Smooth muscle cell (in vitro differentiated cells): Measurements from ENCODE around the gene NEDD4L. TPM values are rescaled to one million over a fixed set of nuclear protein-coding genes. Genes with fewer than 3 reads are reported as not detected.
A peak's percentile ranks its signal among the peaks of the same experiment; 100 is the strongest.

Experiments used
- DNase-seq: peaks from one replicate; lab custom pipeline; 2025; ENCODE audit not compliant: unreplicated experiment; lab: John Stamatoyannopoulos, UW
- H2AFZ ChIP-seq: fragments of 200-600 bp; sonication (generic); 2 replicates; pipeline ENCODE4 v1.6.0; 2016; ENCODE audit warnings: antibody characterized with exemption, low read depth, mild to moderate bottlenecking
- H3F3A ChIP-seq: fragments of 200-600 bp; sonication (generic); 2 replicates; pipeline ENCODE4 v1.6.0; 2017; ENCODE audit warnings: antibody characterized with exemption, low read depth
- H3K27ac ChIP-seq: fragments of 200-600 bp; sonication (generic); 2 replicates; pipeline ENCODE4 v1.5.1; 2016; ENCODE audit warnings: low read depth, mild to moderate bottlenecking
- H3K27me3 ChIP-seq: fragments of 200-600 bp; sonication (generic); 2 replicates; pipeline ENCODE4 v1.6.1; 2016; ENCODE audit warnings: low read depth, mild to moderate bottlenecking
- H3K36me3 ChIP-seq: fragments of 200-600 bp; sonication (generic); 2 replicates; pipeline ENCODE4 v1.5.1; 2016; ENCODE audit warnings: low read depth
- H3K4me1 ChIP-seq: fragments of 200-600 bp; sonication (generic); 2 replicates; pipeline ENCODE4 v1.5.1; 2016; ENCODE audit warnings: low read depth
- H3K4me2 ChIP-seq: fragments of 200-600 bp; sonication (generic); 2 replicates; pipeline ENCODE4 v1.6.0; 2016; ENCODE audit warnings: mild to moderate bottlenecking
- H3K4me3 ChIP-seq: fragments of 200-600 bp; sonication (generic); 2 replicates; pipeline ENCODE4 v1.5.1; 2016; ENCODE audit warnings: mild to moderate bottlenecking
- H3K79me2 ChIP-seq: fragments of 200-600 bp; sonication (generic); 2 replicates; pipeline ENCODE4 v1.6.0; 2016; ENCODE audit warnings: low read depth, mild to moderate bottlenecking
- H3K9ac ChIP-seq: fragments of 200-600 bp; sonication (generic); 2 replicates; pipeline ENCODE4 v1.6.0; 2016; ENCODE audit warnings: low read depth
- H3K9me3 ChIP-seq: fragments of 200-600 bp; sonication (generic); replicated peaks from 2 replicates; pipeline ENCODE4 v1.5.1; 2016; ENCODE audit warnings: low read depth
- H4K20me1 ChIP-seq: fragments of 200-600 bp; sonication (generic); 2 replicates; pipeline ENCODE4 v1.6.0; 2016; ENCODE audit warnings: low read depth
- WGBS: methylation state at CpG from one replicate; pipeline ENCODE4 v1.1.7; 2016; ENCODE audit warnings: low lambda C conversion rate; 5-methylcytosine and 5-hydroxymethylcytosine counted together
- polyA plus RNA-seq: library from polyadenylated mRNA; unstranded; fragments of >200 nt; fragmentation: Nextera tagmentation; extraction: Ambion mirVana; gene quantifications from 2 replicates; pipeline ENCODE4 v1.2.1, GENCODE V29; 2016
- total RNA-seq: library from RNA; depleted of rRNA; stranded (reverse); fragments of >200 nt; gene quantifications from 2 replicates; pipeline ENCODE4 v1.2.3, GENCODE V29; 2014
- TF ChIP-seq, protein P1 (sequence below): fragments of 200-600 bp; sonication (generic); IDR thresholded peaks from 2 replicates; pipeline ENCODE4 v1.5.1; 2017; ENCODE audit warnings: borderline replicate concordance, mild to moderate bottlenecking, antibody characterized with exemption; ENCODE audit not compliant: insufficient read depth, poor library complexity, severe bottlenecking

NEDD4L gene
- total and polyA plus RNA-seq, 2 experiments from 2014 or later, result 8.7 to 41.3 TPM

DNA sequence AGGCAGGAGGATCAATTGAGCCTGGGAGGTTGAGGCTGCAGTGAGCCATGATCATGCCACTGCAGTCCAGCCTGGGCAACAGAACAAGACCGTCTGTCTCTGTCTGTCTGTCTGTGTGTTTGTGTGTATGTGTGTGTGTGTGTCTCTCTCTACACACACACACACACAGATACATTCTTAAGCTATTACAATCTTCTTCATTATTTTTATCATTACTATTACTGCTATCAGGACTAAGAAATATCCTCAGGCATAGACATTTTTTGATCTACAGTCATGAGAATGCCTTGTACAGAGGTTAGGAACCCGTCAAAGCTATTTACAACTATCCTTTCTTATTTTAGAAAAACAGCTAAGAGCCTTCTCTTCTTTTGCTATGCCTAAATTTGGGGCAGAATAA lies 207.4 kb downstream of the NEDD4L start:
- H2AFZ ChIP-seq, result no peak overlapping the region
- H3K36me3 ChIP-seq, result no peaks in the 10 kb centered on the region
- TF ChIP-seq, protein P1, sequence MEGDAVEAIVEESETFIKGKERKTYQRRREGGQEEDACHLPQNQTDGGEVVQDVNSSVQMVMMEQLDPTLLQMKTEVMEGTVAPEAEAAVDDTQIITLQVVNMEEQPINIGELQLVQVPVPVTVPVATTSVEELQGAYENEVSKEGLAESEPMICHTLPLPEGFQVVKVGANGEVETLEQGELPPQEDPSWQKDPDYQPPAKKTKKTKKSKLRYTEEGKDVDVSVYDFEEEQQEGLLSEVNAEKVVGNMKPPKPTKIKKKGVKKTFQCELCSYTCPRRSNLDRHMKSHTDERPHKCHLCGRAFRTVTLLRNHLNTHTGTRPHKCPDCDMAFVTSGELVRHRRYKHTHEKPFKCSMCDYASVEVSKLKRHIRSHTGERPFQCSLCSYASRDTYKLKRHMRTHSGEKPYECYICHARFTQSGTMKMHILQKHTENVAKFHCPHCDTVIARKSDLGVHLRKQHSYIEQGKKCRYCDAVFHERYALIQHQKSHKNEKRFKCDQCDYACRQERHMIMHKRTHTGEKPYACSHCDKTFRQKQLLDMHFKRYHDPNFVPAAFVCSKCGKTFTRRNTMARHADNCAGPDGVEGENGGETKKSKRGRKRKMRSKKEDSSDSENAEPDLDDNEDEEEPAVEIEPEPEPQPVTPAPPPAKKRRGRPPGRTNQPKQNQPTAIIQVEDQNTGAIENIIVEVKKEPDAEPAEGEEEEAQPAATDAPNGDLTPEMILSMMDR, result no peak
- H3K9me3 ChIP-seq, result no peaks in the 10 kb centered on the region
- no peak overlapping the region for H3K27ac ChIP-seq
- H3K9ac ChIP-seq, result no peak overlapping the region
- H4K20me1 ChIP-seq, result no peaks in the 10 kb centered on the region
- H3K4me2 ChIP-seq, result peak overlapping the region; percentile 52
- H3K4me3 ChIP-seq, result no peak overlapping the region
- H3K79me2 ChIP-seq, result no peaks in the 10 kb centered on the region
- H3F3A ChIP-seq, result peaks cover 3% of the 10 kb centered on the region
- no peaks in the 10 kb centered on the region for H3K27me3 ChIP-seq
- peaks cover 26% of the 10 kb centered on the region for H3K4me1 ChIP-seq
- DNase-seq, result no peak
- 66% methylated on average over 2 of the region's 2 CpGs for WGBS

DNA sequence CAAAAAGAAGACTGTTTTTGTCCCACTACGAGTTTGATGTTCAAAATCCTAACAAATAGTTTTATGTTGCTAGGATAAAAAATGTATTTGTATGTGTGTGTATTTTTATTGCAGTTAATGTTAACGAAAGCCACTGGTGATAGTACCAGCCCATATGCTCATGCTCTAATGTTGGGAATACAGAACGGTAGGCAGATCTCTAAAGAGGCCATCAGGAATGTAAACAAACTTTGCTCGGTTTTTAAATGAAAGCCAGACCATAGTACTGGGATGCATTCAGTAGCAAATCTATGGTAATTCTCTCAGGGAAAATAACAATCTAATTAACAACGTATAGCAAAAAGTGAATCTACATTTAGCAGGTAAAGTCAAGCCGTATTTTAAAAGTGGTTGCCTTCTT lies 208.1 kb downstream of the NEDD4L start:
- Histone ChIP-seq H3K27me3 (no peaks in the 10 kb centered on the region), H2AFZ (no peak overlapping the region), H3F3A (peaks cover 3% of the 10 kb centered on the region), H3K4me3 (no peak overlapping the region), H4K20me1 (no peaks in the 10 kb centered on the region), H3K4me1 (peaks cover 26% of the 10 kb centered on the region), H3K79me2 (no peaks in the 10 kb centered on the region), H3K4me2 (peak overlapping the region; percentile 52), H3K9me3 (no peaks in the 10 kb centered on the region), H3K36me3 (no peaks in the 10 kb centered on the region), H3K9ac (no peak overlapping the region), H3K27ac (peak overlapping the region; percentile 23)
- TF ChIP-seq, protein P1, result no peak
- 34% methylated on average over 6 of the region's 6 CpGs for WGBS
- DNase-seq, result no peak

DNA sequence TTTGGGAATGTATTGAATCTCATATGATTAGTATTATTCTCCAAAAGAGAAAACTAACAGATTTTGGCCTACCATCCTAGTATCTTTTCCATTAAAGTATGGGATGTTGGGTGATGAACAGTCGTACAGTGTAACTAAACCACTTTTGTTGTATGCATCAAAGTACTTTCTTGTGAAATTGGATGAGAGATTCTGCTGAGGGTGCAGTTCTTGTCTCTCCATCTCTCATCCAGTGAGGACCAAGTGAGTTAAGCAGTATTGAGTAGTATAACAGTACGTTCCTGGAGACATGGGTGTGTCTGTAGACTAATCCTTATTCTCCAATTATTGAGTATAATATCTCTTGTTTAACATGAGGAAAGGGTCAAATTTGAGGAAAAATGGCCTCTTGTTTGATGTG lies 209.3 kb downstream of the NEDD4L start:
- no peaks in the 10 kb centered on the region for H4K20me1 ChIP-seq
- DNase-seq, result no peak
- H3K4me2 ChIP-seq, result no peak overlapping the region
- H3K9ac ChIP-seq, result no peak overlapping the region
- no peaks in the 10 kb centered on the region for H3K27me3 ChIP-seq
- WGBS, result 93% methylated on average over 2 of the region's 2 CpGs
- H2AFZ ChIP-seq, result no peak overlapping the region
- peaks cover 25% of the 10 kb centered on the region for H3K4me1 ChIP-seq
- H3F3A ChIP-seq, result peaks cover 3% of the 10 kb centered on the region
- TF ChIP-seq, protein P1, result no peak
- no peaks in the 10 kb centered on the region for H3K36me3 ChIP-seq
- H3K27ac ChIP-seq, result no peak overlapping the region
- no peak overlapping the region for H3K4me3 ChIP-seq
- no peaks in the 10 kb centered on the region for H3K9me3 ChIP-seq
- no peaks in the 10 kb centered on the region for H3K79me2 ChIP-seq

DNA sequence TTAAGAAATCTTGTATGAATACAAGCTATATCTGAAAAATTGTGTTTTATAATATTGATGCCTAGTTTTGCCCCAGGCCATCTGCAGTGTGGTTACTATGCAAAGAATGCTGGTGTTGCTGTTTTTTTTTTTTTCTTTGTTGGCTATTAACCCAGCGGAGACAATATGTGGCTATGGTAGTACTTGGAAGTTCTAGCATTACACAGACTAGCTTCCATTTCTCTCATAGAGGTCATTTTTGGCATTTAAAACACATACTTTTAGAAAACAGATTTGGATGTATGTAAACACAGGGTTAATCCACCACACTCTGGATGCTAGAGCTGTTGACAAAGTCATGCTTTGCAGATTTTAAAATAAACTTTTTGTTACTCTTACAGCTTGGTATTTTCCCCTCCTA lies 209.8 kb downstream of the NEDD4L start:
- H3K79me2 ChIP-seq, result no peaks in the 10 kb centered on the region
- H3K4me3 ChIP-seq, result no peak overlapping the region
- no peaks in the 10 kb centered on the region for H3K36me3 ChIP-seq
- H3K9ac ChIP-seq, result no peak overlapping the region
- H2AFZ ChIP-seq, result no peak overlapping the region
- peaks cover 3% of the 10 kb centered on the region for H3F3A ChIP-seq
- no peaks in the 10 kb centered on the region for H4K20me1 ChIP-seq
- H3K4me2 ChIP-seq, result no peak overlapping the region
- peaks cover 25% of the 10 kb centered on the region for H3K4me1 ChIP-seq
- 67% methylated on average over 1 of the region's 1 CpG for WGBS
- TF ChIP-seq, protein P1, result no peak
- H3K27ac ChIP-seq, result peak overlapping the region; percentile 53
- DNase-seq, result no peak
- no peaks in the 10 kb centered on the region for H3K9me3 ChIP-seq
- no peaks in the 10 kb centered on the region for H3K27me3 ChIP-seq
